GM10266 (cell line): ENCODE results near the gene CDKAL1.

Experiments used
- DNase-seq: peaks from one replicate; pipeline ENCODE4 v3.0.0; 2012; ENCODE audit errors: extremely low spot score
- CTCF ChIP-seq: IDR thresholded peaks from 2 replicates; pipeline ENCODE4 v1.5.1; 2012; ENCODE audit warnings: mild to moderate bottlenecking, low read depth; ENCODE audit not compliant: control insufficient read depth, insufficient read depth; ENCODE audit errors: missing control alignments

Gene CDKAL1

GRCh38 chr6:21067521-21067920, 533.3 kb downstream of the CDKAL1 start:
- DNase-seq: no peak
- no peak for TF ChIP-seq CTCF

GRCh38 chr6:21070620-21071019, 536.4 kb downstream of the CDKAL1 start:
- TF ChIP-seq CTCF: no peak
- no peak for DNase-seq

- no peak for DNase-seq
- TF ChIP-seq CTCF: no peak
Measured at GRCh38 chr6:21071780-21072468, 537.7 kb downstream of the CDKAL1 start.

- no peak for TF ChIP-seq CTCF
- no peak for DNase-seq
Measured at GRCh38 chr6:21073318-21073839, 539.1 kb downstream of the CDKAL1 start.

- DNase-seq: no peak
- no peak for TF ChIP-seq CTCF
Measured at GRCh38 chr6:21074484-21074883, 540.2 kb downstream of the CDKAL1 start.

- no peak for TF ChIP-seq CTCF
- no peak for DNase-seq
Measured at GRCh38 chr6:21075986-21076385, 541.7 kb downstream of the CDKAL1 start.

GRCh38 chr6:21078497-21078896, 544.2 kb downstream of the CDKAL1 start:
- TF ChIP-seq CTCF: no peak
- DNase-seq: no peak
